Osteoblast (primary cell): ENCODE results near the gene LCP1. TPM values are rescaled to one million over a fixed set of nuclear protein-coding genes. Genes with fewer than 3 reads are reported as not detected.

ENCODE experiments used
- DNase-seq: peaks from one replicate; pipeline ENCODE4 v3.0.0; 2011; ENCODE audit warnings: low spot score, mixed read lengths; ENCODE audit not compliant: insufficient read length; ENCODE audit errors: missing footprints
- H2AFZ ChIP-seq: 2 replicates; pipeline ENCODE4 v1.6.0; 2011; ENCODE audit warnings: mild to moderate bottlenecking, low read length
- H3K27ac ChIP-seq: 2 replicates; pipeline ENCODE4 v1.5.1; 2011; ENCODE audit warnings: mild to moderate bottlenecking, low read depth, low read length, moderate library complexity
- H3K27me3 ChIP-seq: 2 replicates; pipeline ENCODE4 v1.6.0; 2012; ENCODE audit warnings: mild to moderate bottlenecking, control low read depth, inconsistent platforms, low read length, moderate library complexity; ENCODE audit not compliant: insufficient read depth
- H3K36me3 ChIP-seq: 2 replicates; pipeline ENCODE4 v1.5.1; 2011; ENCODE audit warnings: mild to moderate bottlenecking, low read length, control low read depth, moderate library complexity; ENCODE audit not compliant: insufficient read depth
- H3K4me1 ChIP-seq: 2 replicates; pipeline ENCODE4 v1.5.1; 2011; ENCODE audit warnings: mild to moderate bottlenecking, low read length, control low read depth, moderate library complexity; ENCODE audit not compliant: insufficient read depth
- H3K4me2 ChIP-seq: 2 replicates; pipeline ENCODE4 v1.6.0; 2011; ENCODE audit warnings: mild to moderate bottlenecking, low read length; ENCODE audit not compliant: insufficient read depth
- H3K4me3 ChIP-seq: fragments of 200-600 bp; sonication (generic); 3 replicates; pipeline ENCODE4 v1.5.1; 2012; ENCODE audit warnings: mild to moderate bottlenecking, low read length, inconsistent platforms; ENCODE audit not compliant: insufficient read depth
- H3K79me2 ChIP-seq: 2 replicates; pipeline ENCODE4 v1.6.0; 2012; ENCODE audit warnings: mild to moderate bottlenecking, low read length, control low read depth, inconsistent platforms; ENCODE audit not compliant: insufficient read depth
- H3K9me3 ChIP-seq: 2 replicates; pipeline ENCODE4 v1.5.1; 2011; ENCODE audit warnings: low read depth, low read length, control low read depth
- H4K20me1 ChIP-seq: 2 replicates; pipeline ENCODE4 v1.6.0; 2012; ENCODE audit warnings: mild to moderate bottlenecking, low read length, control low read depth; ENCODE audit not compliant: insufficient read depth
- CTCF ChIP-seq: IDR thresholded peaks from 2 replicates; pipeline ENCODE4 v1.5.1; 2011; ENCODE audit warnings: mild to moderate bottlenecking, low read depth, low read length, moderate library complexity; ENCODE audit errors: extremely low read depth
- total RNA-seq: library from RNA; depleted of rRNA; stranded (reverse); fragments of >200 nt; gene quantifications from 2 replicates; pipeline ENCODE4 v1.2.3, GENCODE V29; 2012

The LCP1 gene
- total RNA-seq, 1 donor = 1.4 TPM

DNA sequence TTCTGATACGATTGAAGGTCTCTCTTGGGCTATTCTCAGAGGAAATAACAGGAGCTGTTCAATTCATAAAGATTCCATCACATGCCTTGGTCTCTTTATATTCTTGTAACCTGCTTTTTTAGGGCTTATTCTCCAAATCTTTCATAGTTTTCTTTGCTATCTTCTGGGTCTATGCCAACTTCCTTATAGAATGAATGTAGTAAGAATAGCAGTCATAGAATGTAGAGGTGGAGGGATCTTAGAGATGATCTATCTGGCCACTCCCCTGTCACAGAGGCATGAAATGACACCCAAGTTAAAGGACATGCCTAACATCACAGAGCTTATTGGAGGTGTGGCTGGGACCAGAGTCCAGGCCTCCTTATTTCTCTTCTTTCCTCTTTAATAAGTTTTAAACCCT is 13.2 kb downstream of the LCP1 start:
- Histone ChIP-seq H3K4me2 (no peak overlapping the region), H3K27ac (no peak overlapping the region), H3K79me2 (no peaks in the 10 kb centered on the region), H3K27me3 (peaks cover 16% of the 10 kb centered on the region), H4K20me1 (no peaks in the 10 kb centered on the region), H2AFZ (no peak overlapping the region), H3K9me3 (no peaks in the 10 kb centered on the region), H3K4me3 (no peak overlapping the region), H3K36me3 (no peaks in the 10 kb centered on the region), H3K4me1 (no peaks in the 10 kb centered on the region)
- no peak for DNase-seq
- no peak for TF ChIP-seq CTCF

GRCh38 chr13:46168341-46168740 is 13.6 kb downstream of the LCP1 start:
- Histone ChIP-seq H3K27me3 (peaks cover 16% of the 10 kb centered on the region), H2AFZ (no peak overlapping the region), H3K4me2 (no peak overlapping the region), H3K4me1 (no peaks in the 10 kb centered on the region), H3K27ac (no peak overlapping the region), H3K4me3 (no peak overlapping the region), H3K79me2 (no peaks in the 10 kb centered on the region), H4K20me1 (no peaks in the 10 kb centered on the region), H3K9me3 (no peaks in the 10 kb centered on the region), H3K36me3 (no peaks in the 10 kb centered on the region)
- DNase-seq = no peak
- TF ChIP-seq CTCF = no peak

DNA sequence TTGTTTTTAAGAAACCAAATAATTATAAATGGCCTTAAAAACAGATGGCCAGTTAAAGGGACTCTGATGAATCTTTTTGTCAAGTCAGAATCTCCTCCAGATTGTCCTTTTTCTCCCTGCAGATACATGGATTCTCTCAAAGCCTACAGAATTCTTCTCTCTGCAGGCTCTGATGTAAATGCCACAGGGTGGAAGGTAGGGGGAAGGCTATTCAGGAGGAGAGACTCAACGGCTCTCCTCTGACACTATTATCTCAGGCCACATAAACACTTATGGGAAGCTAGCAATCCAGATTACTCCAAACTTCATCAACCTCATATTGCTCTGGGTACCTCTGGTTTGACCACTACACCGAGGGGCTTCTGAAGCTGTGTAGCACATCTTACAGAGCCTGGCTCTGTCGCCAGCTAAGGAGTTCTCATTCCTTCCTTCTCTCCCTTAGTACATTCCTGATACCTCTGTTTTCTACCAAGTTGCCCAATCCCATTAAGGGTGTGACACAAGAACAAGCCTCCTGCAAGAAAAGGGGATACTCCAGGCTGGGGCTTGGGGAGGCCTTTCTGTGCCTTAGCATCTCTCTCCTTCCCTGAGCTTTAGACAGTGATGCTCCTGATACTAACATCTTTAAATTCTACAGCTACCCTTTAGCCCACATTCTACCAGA is 14.9 kb downstream of the LCP1 start:
- Histone ChIP-seq H3K27me3 (peaks cover 16% of the 10 kb centered on the region), H3K27ac (no peak overlapping the region), H3K36me3 (no peaks in the 10 kb centered on the region), H2AFZ (no peak overlapping the region), H3K4me2 (no peak overlapping the region), H3K79me2 (no peaks in the 10 kb centered on the region), H3K4me1 (no peaks in the 10 kb centered on the region), H4K20me1 (no peaks in the 10 kb centered on the region), H3K9me3 (no peaks in the 10 kb centered on the region), H3K4me3 (no peak overlapping the region)
- TF ChIP-seq CTCF = no peak
- DNase-seq = no peak

- no peaks in the 10 kb centered on the region for H4K20me1 ChIP-seq
- no peaks in the 10 kb centered on the region for H3K4me1 ChIP-seq
- H3K4me2 ChIP-seq = no peak overlapping the region
- no peak for TF ChIP-seq CTCF
- peaks cover 16% of the 10 kb centered on the region for H3K27me3 ChIP-seq
- H3K36me3 ChIP-seq = no peaks in the 10 kb centered on the region
- no peaks in the 10 kb centered on the region for H3K9me3 ChIP-seq
- H3K27ac ChIP-seq = no peak overlapping the region
- DNase-seq = no peak
- H3K4me3 ChIP-seq = no peak overlapping the region
- H2AFZ ChIP-seq = no peak overlapping the region
- H3K79me2 ChIP-seq = no peaks in the 10 kb centered on the region
These were observed 15.8 kb downstream of the LCP1 start for GRCh38 chr13:46166224-46166584.
